Activated CD8-positive, alpha-beta T cell treated with anti-CD3 and anti-CD28 coated beads, Interleukin-2, amount 10 ng/mL, durations not matched to agents 7 days and 5 days (primary cell): ENCODE data around the gene ZNF195. TPM values are rescaled to one million over a fixed set of nuclear protein-coding genes. Genes with fewer than 3 reads are reported as not detected.
"Not testable (repeated sequence)": the region's sequence is repeated elsewhere in the genome, so short reads cannot be mapped to it uniquely, and the experiment has no call there.

Experiments used
- ATAC-seq: fragments of 150-1000 bp; cut with Tn5 transposase; one replicate; pipeline ENCODE4 v1.10.0; 2021; ENCODE audit warnings: moderate library complexity
- CTCF ChIA-PET: fragments of 350-600 bp; sonication (Branson Sonifier 250); formaldehyde crosslinking; loops from one replicate; lab custom pipeline; 2021; ENCODE audit warnings: antibody characterized with exemption; lab: Charles Lee
- POLR2A ChIA-PET: fragments of 350-600 bp; sonication (Branson Sonifier 250); formaldehyde crosslinking; loops from one replicate; lab custom pipeline; 2021; ENCODE audit warnings: antibody characterized with exemption; lab: Charles Lee
- DNase-seq: peaks from one replicate; pipeline ENCODE4 v3.0.0-alpha.2; 2020
- H3K27ac Mint-ChIP-seq: one replicate; pipeline ENCODE4 v1.8.0; 2021; ENCODE audit warnings: mild to moderate bottlenecking, mixed read lengths
- H3K27me3 Mint-ChIP-seq: one replicate; pipeline ENCODE4 v1.8.0; 2021; ENCODE audit warnings: low read depth, mixed read lengths
- H3K36me3 Mint-ChIP-seq: one replicate; pipeline ENCODE4 v1.8.0; 2021; ENCODE audit warnings: low read depth, mixed read lengths
- H3K4me1 Mint-ChIP-seq: one replicate; pipeline ENCODE4 v1.8.0; 2021; ENCODE audit warnings: low read depth, mixed read lengths
- H3K4me3 Mint-ChIP-seq: one replicate; pipeline ENCODE4 v1.8.0; 2021; ENCODE audit warnings: mild to moderate bottlenecking, mixed read lengths
- H3K9me3 Mint-ChIP-seq: one replicate; pipeline ENCODE4 v1.8.0; 2022; ENCODE audit warnings: mixed read lengths; ENCODE audit not compliant: insufficient read depth
- total RNA-seq, 2 experiments: library from RNA; stranded (reverse); gene quantifications; one replicate each; pipeline ENCODE4 v1.2.3, GENCODE V29; 2021

ZNF195 gene
- total RNA-seq, result 10 to 100 TPM; 28.5 to 36.9 TPM

GRCh38 chr11:3378426-3379423 is at the start of gene ZNF195:
ZNF195 (minus strand) TSS chr11:3379146; CDS start chr11:3379040, 106 bp downstream.
- ATAC-seq, result peak; percentile 99

GRCh38 chr11:3428076-3428475 is 49.1 kb upstream of the ZNF195 start:
- peaks cover 29% of the 10 kb centered on the region for H3K27me3 Mint-ChIP-seq
- H3K36me3 Mint-ChIP-seq, POLR2A ChIA-PET, H3K9me3 Mint-ChIP-seq, DNase-seq, H3K4me1 Mint-ChIP-seq, ATAC-seq, H3K4me3 Mint-ChIP-seq, H3K27ac Mint-ChIP-seq: not testable (repeated sequence)
- CTCF ChIA-PET, result interaction anchor here (0.9 kb wide), 1 partner anchor 87 kb away, joined by 3 read pairs; no protein-coding TSS in a partner anchor

More at GRCh38 chr11:3378426-3379423, at the start of gene ZNF195:
- H3K4me1 Mint-ChIP-seq, result peaks cover 43% of the 10 kb centered on the region
- DNase-seq, result peak; percentile 99
- H3K27ac Mint-ChIP-seq, result peak within 1 kb of the TSS; percentile 99
- peaks cover 27% of the 10 kb centered on the region for H3K9me3 Mint-ChIP-seq
- peaks cover 50% of the 10 kb centered on the region for H3K36me3 Mint-ChIP-seq
- POLR2A ChIA-PET, result interaction anchor here (0.6 to 1.7 kb wide), 9 partner anchors 15 to 656 kb away, joined by 3 to 8 read pairs (median 3); no protein-coding TSS in a partner anchor
- H3K27me3 Mint-ChIP-seq, result no peaks in the 10 kb centered on the region
- peak within 1 kb of the TSS; percentile 97 for H3K4me3 Mint-ChIP-seq
- CTCF ChIA-PET, result interaction anchor here (1.0 to 5.5 kb wide), 4 partner anchors 9 to 486 kb away, joined by 3 to 36 read pairs (median 4); no protein-coding TSS in a partner anchor

- H3K4me3 Mint-ChIP-seq, POLR2A ChIA-PET: not testable (repeated sequence)
Measured at GRCh38 chr11:3426541-3426940, 47.6 kb upstream of the ZNF195 start.

GRCh38 chr11:3423928-3424327 is 45.0 kb upstream of the ZNF195 start:
- DNase-seq, POLR2A ChIA-PET, ATAC-seq, H3K27ac Mint-ChIP-seq, CTCF ChIA-PET, H3K9me3 Mint-ChIP-seq, H3K36me3 Mint-ChIP-seq: not testable (repeated sequence)
- Mint-ChIP-seq H3K4me1 (peaks cover 12% of the 10 kb centered on the region), H3K27me3 (peaks cover 24% of the 10 kb centered on the region), H3K4me3 (peak overlapping the region; percentile 89)

More at GRCh38 chr11:3426541-3426940, 47.6 kb upstream of the ZNF195 start:
- DNase-seq, ATAC-seq, H3K9me3 Mint-ChIP-seq, H3K27ac Mint-ChIP-seq, CTCF ChIA-PET, H3K36me3 Mint-ChIP-seq: not testable (repeated sequence)
- Mint-ChIP-seq H3K4me1 (peaks cover 10% of the 10 kb centered on the region), H3K27me3 (peaks cover 29% of the 10 kb centered on the region)

GRCh38 chr11:3423138-3423731 is 44.3 kb upstream of the ZNF195 start:
- DNase-seq, ATAC-seq, H3K36me3 Mint-ChIP-seq, H3K9me3 Mint-ChIP-seq, CTCF ChIA-PET: not testable (repeated sequence)
- peaks cover 12% of the 10 kb centered on the region for H3K4me1 Mint-ChIP-seq
- POLR2A ChIA-PET, result interaction anchor here (1.7 kb wide), 1 partner anchor 44 kb away, joined by 3 read pairs; the partner anchor contains the start of gene ZNF195
- H3K4me3 Mint-ChIP-seq, result peak overlapping the region; percentile 89
- H3K27ac Mint-ChIP-seq, result peak overlapping the region; percentile 7
- H3K27me3 Mint-ChIP-seq, result peaks cover 20% of the 10 kb centered on the region

GRCh38 chr11:3422380-3423137 is 43.6 kb upstream of the ZNF195 start:
- peak; percentile 99 for ATAC-seq
- POLR2A ChIA-PET, result interaction anchor here (1.7 kb wide), 1 partner anchor 44 kb away, joined by 3 read pairs; the partner anchor contains the start of gene ZNF195
- CTCF ChIA-PET, result interaction anchor here (1.1 kb wide), 1 partner anchor 14 kb away, joined by 3 read pairs; no protein-coding TSS in a partner anchor

GRCh38 chr11:3421608-3422379 is 42.8 kb upstream of the ZNF195 start:
- H3K27ac Mint-ChIP-seq, result peak overlapping the region; percentile 63
- H3K4me3 Mint-ChIP-seq, result peak overlapping the region; percentile 89
- POLR2A ChIA-PET, result interaction anchor here (1.7 kb wide), 1 partner anchor 43 kb away, joined by 3 read pairs; the partner anchor contains the start of gene ZNF195
- CTCF ChIA-PET, result interaction anchor here (1.0 to 1.1 kb wide), 2 partner anchors 13 to 466 kb away, joined by 3 read pairs; no protein-coding TSS in a partner anchor
- peaks cover 16% of the 10 kb centered on the region for H3K27me3 Mint-ChIP-seq
- ATAC-seq, H3K9me3 Mint-ChIP-seq, H3K36me3 Mint-ChIP-seq, DNase-seq: not testable (repeated sequence)
- peaks cover 12% of the 10 kb centered on the region for H3K4me1 Mint-ChIP-seq

More at GRCh38 chr11:3422380-3423137, 43.6 kb upstream of the ZNF195 start:
- peaks cover 12% of the 10 kb centered on the region for H3K4me1 Mint-ChIP-seq
- peaks cover 16% of the 10 kb centered on the region for H3K27me3 Mint-ChIP-seq
- not testable (repeated sequence) for H3K9me3 Mint-ChIP-seq, H3K36me3 Mint-ChIP-seq
- H3K4me3 Mint-ChIP-seq, result peak overlapping the region; percentile 89
- peak overlapping the region; percentile 97 for H3K27ac Mint-ChIP-seq
- DNase-seq, result peak; percentile 98

- H3K9me3 Mint-ChIP-seq, DNase-seq, POLR2A ChIA-PET, H3K36me3 Mint-ChIP-seq, ATAC-seq, H3K27ac Mint-ChIP-seq, H3K4me3 Mint-ChIP-seq: not testable (repeated sequence)
- CTCF ChIA-PET, result interaction anchor here (0.9 to 1.0 kb wide), 2 partner anchors 11 to 80 kb away, joined by 4 to 5 read pairs; no protein-coding TSS in a partner anchor
- Mint-ChIP-seq H3K4me1 (peaks cover 12% of the 10 kb centered on the region), H3K27me3 (peaks cover 10% of the 10 kb centered on the region)
Measured at GRCh38 chr11:3420281-3421042, 41.5 kb upstream of the ZNF195 start.

GRCh38 chr11:3419496-3419895 is 40.5 kb upstream of the ZNF195 start:
- H3K36me3 Mint-ChIP-seq, H3K27me3 Mint-ChIP-seq, H3K9me3 Mint-ChIP-seq, H3K4me3 Mint-ChIP-seq, H3K27ac Mint-ChIP-seq, ATAC-seq, POLR2A ChIA-PET, DNase-seq: not testable (repeated sequence)
- peaks cover 12% of the 10 kb centered on the region for H3K4me1 Mint-ChIP-seq
- CTCF ChIA-PET, result interaction anchor here (1.0 kb wide), 1 partner anchor 11 kb away, joined by 4 read pairs; no protein-coding TSS in a partner anchor

GRCh38 chr11:3417047-3417446 is 38.1 kb upstream of the ZNF195 start:
- POLR2A ChIA-PET, H3K27me3 Mint-ChIP-seq, ATAC-seq, H3K9me3 Mint-ChIP-seq, H3K4me1 Mint-ChIP-seq, H3K36me3 Mint-ChIP-seq, H3K27ac Mint-ChIP-seq, CTCF ChIA-PET, H3K4me3 Mint-ChIP-seq: not testable (repeated sequence)
- peak; percentile 70 for DNase-seq
